Heart right ventricle (tissue), 16 donors: Measurements from ENCODE around the gene SLC2A4RG. TPM values are rescaled to one million over a fixed set of nuclear protein-coding genes. Genes with fewer than 3 reads are reported as not detected.
A peak's percentile ranks its signal among the peaks of the same experiment; 100 is the strongest.

Source experiments
- ATAC-seq, 8 donors: fragments of 200-7000 bp; cut with Tn5 transposase; one replicate each; pipeline ENCODE4 v1.9.1; 2020; ENCODE audit warnings: mild to moderate bottlenecking in 8 of 8, moderate library complexity in 8 of 8, moderate number of reproducible peaks in 1 of 8
- DNase-seq, 2 donors: peaks; one replicate each; pipeline ENCODE4 v3.0.0-alpha.2; 2020
- H3K27ac ChIP-seq, 10 donors: fragments of 200-600 bp; sonication (generic) in 2 of 10; one replicate each; pipeline versions ENCODE4 v1.5.0 to v1.8.0; 2020 to 2022; ENCODE audit warnings: mild to moderate bottlenecking in 3 of 10
- H3K27me3 ChIP-seq, 7 donors: fragments of 200-600 bp; one replicate each; pipeline ENCODE4 v1.8.0; 2021 to 2022; ENCODE audit warnings: mild to moderate bottlenecking in 2 of 7
- H3K36me3 ChIP-seq, 9 donors: fragments of 200-600 bp; sonication (generic) in 1 of 9; one replicate each; pipeline versions ENCODE4 v1.5.0 to v1.8.0; 2020 to 2022; ENCODE audit warnings: mild to moderate bottlenecking in 2 of 9
- H3K4me1 ChIP-seq, 9 donors: fragments of 200-600 bp; sonication (generic) in 1 of 9; one replicate each; pipeline versions ENCODE4 v1.5.0 to v1.8.0; 2020 to 2022; ENCODE audit warnings: mild to moderate bottlenecking in 4 of 9
- H3K4me3 ChIP-seq, 10 donors: fragments of 200-600 bp; sonication (generic) in 2 of 10; one replicate each; pipeline versions ENCODE4 v1.5.0 to v1.8.0; 2020 to 2022; ENCODE audit warnings: mild to moderate bottlenecking in 7 of 10, moderate library complexity in 2 of 10
- H3K9me3 ChIP-seq, 11 donors: fragments of 200-600 bp in 10 of 11; sonication (generic) in 2 of 11; one replicate each; pipeline versions ENCODE4 v1.5.0 to v1.8.0; 2013 to 2022; ENCODE audit warnings: mild to moderate bottlenecking in 2 of 11, control low read depth in 1 of 11, moderate library complexity in 1 of 11
- CTCF ChIP-seq, 9 donors: fragments of 200-600 bp; sonication (generic) in 2 of 9; IDR thresholded peaks; one replicate each; pipeline versions ENCODE4 v1.5.0 to v1.8.0; 2021 to 2022; ENCODE audit warnings: antibody characterized with exemption in 9 of 9, mild to moderate bottlenecking in 5 of 9, moderate library complexity in 1 of 9
- WGBS, 2 donors: extraction: QIAGEN DNeasy Blood & Tissue Kit; methylation state at CpG; one replicate each; pipeline ENCODE4 v1.1.7; 2013; ENCODE audit warnings: inconsistent platforms in 1 of 2; 5-methylcytosine and 5-hydroxymethylcytosine counted together
- intact Hi-C, 10 donors: fragments of 100-400 bp; cut with DNase I; formaldehyde crosslinking; loops; one replicate each; pipeline versions ENCODE4 v1.11.1 to v1.14.2; 2022
- polyA plus RNA-seq, 2 donors: library from polyadenylated mRNA; stranded (reverse); fragments of 200-250 nt; gene quantifications; one replicate each; pipeline ENCODE4 v1.2.3, GENCODE V29; 2013
- total RNA-seq, 10 donors: library from RNA; stranded (reverse); fragmentation: NEBNext Ultra II Directional in 3 of 10; extraction: Animal tissue kit (Norgen Biotek cat#: 25700) in 3 of 10; gene quantifications; one replicate each; pipeline versions ENCODE4 v1.2.1 to v1.2.4, GENCODE V29; 2021 to 2023
- donor health status: Arrhythmogenic right ventricular cardiomyopathy.
- donor health status: ischemic (EF 13 %, LVEDD 7.1; RV severe dilation, severe dysfunction).
- donor health status: healthy with polysubstance abuse.
- donor health status: DM: no; HTN: yes; CAD: no.
- donor health status: DM: no; HTN: no; CAD: no.
- donor health status: ischemic (EF 25% LVEDD 6.9; RV normal size, moderate dysfunction).
- donor health status: ischemic (EF 25% LVEDD 5.7; RV mildly dilated, moderate dysfunction).
- donor health status: healthy.
- donor health status: DM: yes; HTN: yes; CAD: no.
- donor health status: Ischemic cardiomyopathy.
- donor health status: ischemic (EF 35%, LVEDD 5.7; RV mildly dilated, moderate dysfunction).
- donor health status: nonischemic (EF 11% LVEDD 7.7; RV severe dilation, severe dysfunction).
- donor health status: DM: yes; HTN: yes; CAD: no.
- donor health status: PGD.
- donor health status: ischemic (EF 29% LVEDD 5.4; RV normal size, mild dysfunction).
- donor health status: nonischemic (EF 23%, LVEDD 6.1; RV moderate dilation, normal function).

The SLC2A4RG gene
- total and polyA plus RNA-seq, 12 donors = 36.3 to 114 (median 76.8) TPM

GRCh38 chr20:63755933-63756647, 16.5 kb downstream of the SLC2A4RG start:
- Histone ChIP-seq H3K27me3 (no peaks in the 10 kb centered on the region), H3K36me3 (peaks cover 0 to 60% (median 4%) of the 10 kb centered on the region in 9 donors), H3K9me3 (no peaks in the 10 kb centered on the region), H3K27ac (peak overlapping the region in 1 of 10 donors; percentile 8), H3K4me3 (no peak overlapping the region), H3K4me1 (peaks cover 0 to 6% (median 0%) of the 10 kb centered on the region in 9 donors)
- no peak for TF ChIP-seq CTCF (IDR thresholded peaks at IDR 0.05)
- no peak for ATAC-seq
- DNase-seq = no peak
- WGBS, 2 donors = 77 to 82% methylated on average over 18 of the region's 18 CpGs
- intact Hi-C loops = no loop called here

- Histone ChIP-seq H3K4me1 (peaks cover 0 to 6% (median 0%) of the 10 kb centered on the region in 9 donors), H3K36me3 (peaks cover 0 to 60% (median 4%) of the 10 kb centered on the region in 9 donors), H3K27ac (peak overlapping the region in 1 of 10 donors; percentile 8), H3K27me3 (no peaks in the 10 kb centered on the region), H3K4me3 (no peak overlapping the region), H3K9me3 (no peaks in the 10 kb centered on the region)
- 68 to 77% methylated on average over 8 of the region's 8 CpGs for WGBS, 2 donors
- DNase-seq (no peak), ATAC-seq (no peak)
- TF ChIP-seq CTCF (IDR thresholded peaks at IDR 0.05) = no peak
- intact Hi-C loops = no loop called here
Observed at GRCh38 chr20:63756648-63756991, 17.0 kb downstream of the SLC2A4RG start.

GRCh38 chr20:63758152-63758551, 18.6 kb downstream of the SLC2A4RG start:
- 91 to 93% methylated on average over 7 of the region's 7 CpGs for WGBS, 2 donors
- ATAC-seq = no peak
- no peaks in the 10 kb centered on the region for H3K9me3 ChIP-seq
- no peak overlapping the region for H3K27ac ChIP-seq
- H3K27me3 ChIP-seq = no peaks in the 10 kb centered on the region
- DNase-seq = no peak
- no peak for TF ChIP-seq CTCF (IDR thresholded peaks at IDR 0.05)
- peaks cover 0 to 6% (median 0%) of the 10 kb centered on the region in 9 donors for H3K4me1 ChIP-seq
- no peak overlapping the region for H3K4me3 ChIP-seq
- intact Hi-C loops = no loop called here
- H3K36me3 ChIP-seq = peaks cover 0 to 60% (median 4%) of the 10 kb centered on the region in 9 donors

- DNase-seq (no peak), ATAC-seq (no peak)
- H3K4me3 ChIP-seq = no peak overlapping the region
- peaks cover 0 to 60% (median 4%) of the 10 kb centered on the region in 9 donors for H3K36me3 ChIP-seq
- H3K27me3 ChIP-seq = no peaks in the 10 kb centered on the region
- H3K4me1 ChIP-seq = no peaks in the 10 kb centered on the region
- WGBS, 2 donors = 81 to 87% methylated on average over 7 of the region's 7 CpGs
- no peak for TF ChIP-seq CTCF (IDR thresholded peaks at IDR 0.05)
- no peaks in the 10 kb centered on the region for H3K9me3 ChIP-seq
- no peak overlapping the region for H3K27ac ChIP-seq
- intact Hi-C loops = no loop called here
Observed at GRCh38 chr20:63759377-63759901, 19.9 kb downstream of the SLC2A4RG start.
